ENCODE results near the gene POLR3K.

The POLR3K gene

DNA sequence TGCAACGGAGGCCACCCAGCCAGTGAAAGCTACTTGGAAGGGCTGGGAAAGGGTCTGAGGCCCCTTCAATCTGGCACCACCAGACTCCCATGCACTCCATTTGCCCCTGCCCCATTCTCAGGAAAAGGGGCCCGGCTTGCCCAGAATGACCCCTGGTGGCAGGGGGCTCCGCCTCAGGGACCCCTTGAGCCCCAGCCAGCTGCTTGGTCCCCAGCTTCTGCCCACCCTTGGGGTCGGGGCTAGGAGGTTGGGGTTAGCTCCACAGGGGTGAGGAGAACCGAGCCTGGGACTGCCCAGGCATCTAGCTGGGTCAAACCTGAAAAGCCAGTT lies 17.8 kb upstream of the POLR3K start:
- H3K27ac ChIP-seq (ENCODE audit: low read length): no peak overlapping the region
- no peaks in the 10 kb centered on the region for H4K20me1 ChIP-seq (ENCODE audit: insufficient read depth, low read length)
- TF ChIP-seq, protein P1, sequence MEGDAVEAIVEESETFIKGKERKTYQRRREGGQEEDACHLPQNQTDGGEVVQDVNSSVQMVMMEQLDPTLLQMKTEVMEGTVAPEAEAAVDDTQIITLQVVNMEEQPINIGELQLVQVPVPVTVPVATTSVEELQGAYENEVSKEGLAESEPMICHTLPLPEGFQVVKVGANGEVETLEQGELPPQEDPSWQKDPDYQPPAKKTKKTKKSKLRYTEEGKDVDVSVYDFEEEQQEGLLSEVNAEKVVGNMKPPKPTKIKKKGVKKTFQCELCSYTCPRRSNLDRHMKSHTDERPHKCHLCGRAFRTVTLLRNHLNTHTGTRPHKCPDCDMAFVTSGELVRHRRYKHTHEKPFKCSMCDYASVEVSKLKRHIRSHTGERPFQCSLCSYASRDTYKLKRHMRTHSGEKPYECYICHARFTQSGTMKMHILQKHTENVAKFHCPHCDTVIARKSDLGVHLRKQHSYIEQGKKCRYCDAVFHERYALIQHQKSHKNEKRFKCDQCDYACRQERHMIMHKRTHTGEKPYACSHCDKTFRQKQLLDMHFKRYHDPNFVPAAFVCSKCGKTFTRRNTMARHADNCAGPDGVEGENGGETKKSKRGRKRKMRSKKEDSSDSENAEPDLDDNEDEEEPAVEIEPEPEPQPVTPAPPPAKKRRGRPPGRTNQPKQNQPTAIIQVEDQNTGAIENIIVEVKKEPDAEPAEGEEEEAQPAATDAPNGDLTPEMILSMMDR (IDR thresholded peaks at IDR 0.05; ENCODE audit: low read length): no peak
- no peak for TF ChIP-seq EZH2 (optimal IDR thresholded peaks at IDR 0.05; ENCODE audit: low read depth, low read length)
- no peak for TF ChIP-seq EZH2phosphoT487 (IDR thresholded peaks at IDR 0.05; ENCODE audit: low read length)
- no peak overlapping the region for H3K4me3 ChIP-seq (ENCODE audit: low read length)
- H3F3A ChIP-seq (ENCODE audit: insufficient read depth, low read length): no peaks in the 10 kb centered on the region
- peaks cover 4% of the 10 kb centered on the region for H3K27me3 ChIP-seq (replicated peaks; ENCODE audit: insufficient read depth, low read length)
- no peak overlapping the region for H3K4me2 ChIP-seq (ENCODE audit: low read depth, low read length)
- no peak overlapping the region for H3K9ac ChIP-seq (ENCODE audit: low read length)
- peaks cover 6% of the 10 kb centered on the region for H3K4me1 ChIP-seq (ENCODE audit: low read length)
- no peak overlapping the region for H2AFZ ChIP-seq (ENCODE audit: low read length)
- H3K9me2 ChIP-seq (replicated peaks; ENCODE audit: insufficient read depth, low read length): no peaks in the 10 kb centered on the region
- H3K36me3 ChIP-seq (replicated peaks; ENCODE audit: insufficient read depth, low read length): no peaks in the 10 kb centered on the region
- no peaks in the 10 kb centered on the region for H3K9me3 ChIP-seq (replicated peaks; ENCODE audit: insufficient read depth, low read length)
- H3K79me2 ChIP-seq (ENCODE audit: low read length): no peaks in the 10 kb centered on the region
- DNase-seq: no peak

DNA sequence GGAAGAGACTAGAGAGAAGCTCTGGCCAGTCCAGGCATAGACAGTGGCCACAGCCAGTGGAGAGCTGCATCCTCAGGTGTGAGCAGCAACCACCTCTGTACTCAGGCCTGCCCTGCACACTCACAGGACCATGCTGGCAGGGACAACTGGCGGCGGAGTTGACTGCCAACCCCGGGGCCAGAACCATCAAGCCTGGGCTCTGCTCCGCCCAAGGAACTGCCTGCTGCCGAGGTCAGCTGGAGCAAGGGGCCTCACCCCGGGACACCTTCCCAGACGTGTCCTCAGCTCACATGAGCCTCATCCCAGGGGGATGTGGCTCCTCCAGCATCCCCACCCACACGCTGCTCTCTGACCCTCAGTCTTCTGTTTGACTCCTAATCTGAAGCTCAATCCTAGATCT lies 15.8 kb upstream of the POLR3K start:
- H3K9ac ChIP-seq (ENCODE audit: low read length): no peak overlapping the region
- H3F3A ChIP-seq (ENCODE audit: insufficient read depth, low read length): no peaks in the 10 kb centered on the region
- H3K4me1 ChIP-seq (ENCODE audit: low read length): peaks cover 5% of the 10 kb centered on the region
- no peak overlapping the region for H2AFZ ChIP-seq (ENCODE audit: low read length)
- no peaks in the 10 kb centered on the region for H3K79me2 ChIP-seq (ENCODE audit: low read length)
- no peaks in the 10 kb centered on the region for H3K9me2 ChIP-seq (replicated peaks; ENCODE audit: insufficient read depth, low read length)
- peaks cover 4% of the 10 kb centered on the region for H3K27me3 ChIP-seq (replicated peaks; ENCODE audit: insufficient read depth, low read length)
- H3K27ac ChIP-seq (ENCODE audit: low read length): no peak overlapping the region
- no peaks in the 10 kb centered on the region for H3K36me3 ChIP-seq (replicated peaks; ENCODE audit: insufficient read depth, low read length)
- no peak for DNase-seq
- H4K20me1 ChIP-seq (ENCODE audit: insufficient read depth, low read length): no peaks in the 10 kb centered on the region
- TF ChIP-seq, protein P1 (IDR thresholded peaks at IDR 0.05; ENCODE audit: low read length): no peak
- no peak for TF ChIP-seq EZH2phosphoT487 (IDR thresholded peaks at IDR 0.05; ENCODE audit: low read length)
- no peak for TF ChIP-seq EZH2 (optimal IDR thresholded peaks at IDR 0.05; ENCODE audit: low read depth, low read length)
- no peak overlapping the region for H3K4me3 ChIP-seq (ENCODE audit: low read length)
- no peak overlapping the region for H3K4me2 ChIP-seq (ENCODE audit: low read depth, low read length)
- H3K9me3 ChIP-seq (replicated peaks; ENCODE audit: insufficient read depth, low read length): no peaks in the 10 kb centered on the region

DNA sequence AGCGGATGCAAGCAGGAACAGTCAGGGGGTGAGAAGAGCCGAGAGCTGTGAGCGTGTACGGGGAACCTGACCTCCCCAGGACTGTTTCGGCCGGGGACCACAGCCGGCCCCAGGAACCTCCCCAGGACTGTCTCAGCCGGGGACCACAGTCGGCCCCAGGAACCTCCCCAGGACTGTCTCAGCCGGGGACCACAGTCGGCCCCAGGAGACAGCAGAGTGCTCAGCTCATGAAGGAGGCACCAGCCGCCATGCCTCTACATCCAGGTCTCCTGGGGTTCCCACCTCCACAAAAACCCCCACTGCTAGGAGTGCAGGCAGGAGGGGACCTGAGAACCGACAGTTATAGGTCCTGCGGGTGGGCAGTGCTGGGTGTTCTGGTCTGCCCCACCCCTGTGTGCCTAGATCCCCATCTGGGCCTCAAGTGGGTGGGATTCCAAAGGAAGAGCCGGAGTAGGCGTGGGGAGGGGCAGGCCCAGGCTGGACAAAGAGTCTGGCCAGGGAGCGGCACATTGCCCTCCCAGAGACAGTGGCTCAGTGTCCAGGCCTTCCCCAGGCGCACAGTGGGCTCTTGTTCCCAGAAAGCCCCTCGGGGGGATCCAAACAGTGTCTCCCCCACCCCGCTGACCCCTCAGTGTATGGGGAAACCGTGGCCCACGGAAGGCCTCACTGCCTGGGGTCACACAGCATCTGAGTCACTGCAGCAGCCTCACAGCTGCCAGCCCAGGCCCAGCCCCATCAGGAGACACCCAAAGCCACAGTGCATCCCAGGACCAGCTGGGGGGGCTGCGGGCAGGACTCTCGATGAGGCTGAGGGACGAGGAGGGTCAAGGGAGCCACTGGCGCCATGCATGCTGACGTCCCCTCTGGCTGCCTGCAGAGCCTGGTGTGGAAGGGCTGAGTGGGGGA lies 14.7 kb upstream of the POLR3K start:
- Histone ChIP-seq H3K4me1 (ENCODE audit: low read length) (peaks cover 5% of the 10 kb centered on the region), H3K9me3 (replicated peaks; ENCODE audit: insufficient read depth, low read length) (no peaks in the 10 kb centered on the region), H3K9me2 (replicated peaks; ENCODE audit: insufficient read depth, low read length) (no peaks in the 10 kb centered on the region), H3K27me3 (replicated peaks; ENCODE audit: insufficient read depth, low read length) (peaks cover 4% of the 10 kb centered on the region), H4K20me1 (ENCODE audit: insufficient read depth, low read length) (no peaks in the 10 kb centered on the region), H3K9ac (ENCODE audit: low read length) (no peak overlapping the region), H2AFZ (ENCODE audit: low read length) (no peak overlapping the region), H3K27ac (ENCODE audit: low read length) (no peak overlapping the region), H3K4me2 (ENCODE audit: low read depth, low read length) (no peak overlapping the region), H3F3A (ENCODE audit: insufficient read depth, low read length) (no peaks in the 10 kb centered on the region), H3K79me2 (ENCODE audit: low read length) (no peaks in the 10 kb centered on the region), H3K4me3 (ENCODE audit: low read length) (no peak overlapping the region), H3K36me3 (replicated peaks; ENCODE audit: insufficient read depth, low read length) (no peaks in the 10 kb centered on the region)
- TF ChIP-seq, protein P1 (IDR thresholded peaks at IDR 0.05; ENCODE audit: low read length): no peak
- no peak for DNase-seq
